Calu3 (cell line): ENCODE results near the gene SYNE1. TPM values are rescaled to one million over a fixed set of nuclear protein-coding genes. Genes with fewer than 3 reads are reported as not detected.
A peak's percentile ranks its signal among the peaks of the same experiment; 100 is the strongest.
"Not testable (repeated sequence)": the region's sequence is repeated elsewhere in the genome, so short reads cannot be mapped to it uniquely, and the experiment has no call there.

Experiments
- BruUV-seq: library from RNA; stranded (reverse); fragments of 400-500 nt; replicated peaks from 2 replicates; lab custom pipeline; 2021; lab: Mats Ljungman, UMichigan
- CTCF ChIA-PET: fragments of 300-600 bp; sonication (Branson Sonifier 250); formaldehyde crosslinking; loops from one replicate; lab custom pipeline; 2022; ENCODE audit warnings: antibody characterized with exemption; lab: Charles Lee
- DNase-seq: peaks from one replicate; pipeline ENCODE4 v3.0.0; 2022
- H3K27ac Mint-ChIP-seq: one replicate; pipeline ENCODE4 v1.8.0; 2022; ENCODE audit warnings: mixed read lengths; ENCODE audit not compliant: unreplicated experiment
- H3K27me3 Mint-ChIP-seq: one replicate; pipeline ENCODE4 v1.8.0; 2022; ENCODE audit warnings: mixed read lengths; ENCODE audit not compliant: unreplicated experiment
- H3K36me3 Mint-ChIP-seq: one replicate; pipeline ENCODE4 v1.8.0; 2022; ENCODE audit warnings: mild to moderate bottlenecking, moderate library complexity, mixed read lengths; ENCODE audit not compliant: insufficient read depth, unreplicated experiment
- H3K4me1 Mint-ChIP-seq: one replicate; pipeline ENCODE4 v1.8.0; 2022; ENCODE audit warnings: mild to moderate bottlenecking, low read depth, mixed read lengths; ENCODE audit not compliant: unreplicated experiment
- H3K4me3 Mint-ChIP-seq: one replicate; pipeline ENCODE4 v1.8.0; 2022; ENCODE audit warnings: mild to moderate bottlenecking, low read depth, moderate library complexity, mixed read lengths; ENCODE audit not compliant: unreplicated experiment
- H3K9me3 Mint-ChIP-seq: one replicate; pipeline ENCODE4 v1.8.0; 2022; ENCODE audit warnings: low read depth, mixed read lengths; ENCODE audit not compliant: unreplicated experiment
- intact Hi-C: fragments of 100-400 bp; cut with micrococcal nuclease; formaldehyde crosslinking; loops from one replicate; pipeline ENCODE4 v1.10.0; 2022; ENCODE audit not compliant: unreplicated experiment
- total RNA-seq: library from RNA; stranded (reverse); gene quantifications from 2 replicates; pipeline ENCODE4 v1.2.3, GENCODE V29; 2022
- TF ChIP-seq, protein P1 (sequence below): fragments of 200-600 bp; IDR thresholded peaks from one replicate; pipeline ENCODE4 v1.8.0; 2022; ENCODE audit warnings: antibody characterized with exemption; ENCODE audit not compliant: unreplicated experiment

SYNE1 gene
- total RNA-seq, 1 experiment from 2014 or later, result 28.1 TPM

DNA sequence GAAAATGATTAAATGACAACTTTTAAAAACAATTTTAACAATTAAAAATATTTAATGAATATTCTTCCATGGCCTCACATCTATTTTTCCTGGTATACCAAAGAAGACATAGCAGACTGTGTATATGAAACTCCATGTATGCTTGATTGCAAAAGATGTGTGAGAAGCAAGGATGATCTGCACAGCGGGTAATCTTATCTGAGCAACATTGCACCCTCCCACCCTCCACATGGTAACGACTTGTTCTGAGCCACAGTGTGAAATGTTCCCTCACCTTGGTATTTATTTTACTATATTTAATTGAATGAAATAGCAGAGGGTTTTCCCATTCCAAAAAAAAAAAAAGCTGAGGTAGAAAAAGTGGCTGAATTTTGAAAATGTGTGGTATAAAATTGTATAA lies 204.4 kb downstream of the SYNE1 start:
- intact Hi-C loops, result no loop called here
- Mint-ChIP-seq H3K27ac (no peak overlapping the region), H3K27me3 (no peaks in the 10 kb centered on the region), H3K9me3 (no peaks in the 10 kb centered on the region), H3K4me3 (no peak overlapping the region), H3K36me3 (no peaks in the 10 kb centered on the region), H3K4me1 (no peaks in the 10 kb centered on the region)
- CTCF ChIA-PET, result interaction anchor here (0.8 kb wide), 1 partner anchor 14 kb away, joined by 3 read pairs; no protein-coding TSS in a partner anchor
- TF ChIP-seq, protein P1, sequence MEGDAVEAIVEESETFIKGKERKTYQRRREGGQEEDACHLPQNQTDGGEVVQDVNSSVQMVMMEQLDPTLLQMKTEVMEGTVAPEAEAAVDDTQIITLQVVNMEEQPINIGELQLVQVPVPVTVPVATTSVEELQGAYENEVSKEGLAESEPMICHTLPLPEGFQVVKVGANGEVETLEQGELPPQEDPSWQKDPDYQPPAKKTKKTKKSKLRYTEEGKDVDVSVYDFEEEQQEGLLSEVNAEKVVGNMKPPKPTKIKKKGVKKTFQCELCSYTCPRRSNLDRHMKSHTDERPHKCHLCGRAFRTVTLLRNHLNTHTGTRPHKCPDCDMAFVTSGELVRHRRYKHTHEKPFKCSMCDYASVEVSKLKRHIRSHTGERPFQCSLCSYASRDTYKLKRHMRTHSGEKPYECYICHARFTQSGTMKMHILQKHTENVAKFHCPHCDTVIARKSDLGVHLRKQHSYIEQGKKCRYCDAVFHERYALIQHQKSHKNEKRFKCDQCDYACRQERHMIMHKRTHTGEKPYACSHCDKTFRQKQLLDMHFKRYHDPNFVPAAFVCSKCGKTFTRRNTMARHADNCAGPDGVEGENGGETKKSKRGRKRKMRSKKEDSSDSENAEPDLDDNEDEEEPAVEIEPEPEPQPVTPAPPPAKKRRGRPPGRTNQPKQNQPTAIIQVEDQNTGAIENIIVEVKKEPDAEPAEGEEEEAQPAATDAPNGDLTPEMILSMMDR, result no peak
- no peak for DNase-seq
- BruUV-seq, result no TSS peak

DNA sequence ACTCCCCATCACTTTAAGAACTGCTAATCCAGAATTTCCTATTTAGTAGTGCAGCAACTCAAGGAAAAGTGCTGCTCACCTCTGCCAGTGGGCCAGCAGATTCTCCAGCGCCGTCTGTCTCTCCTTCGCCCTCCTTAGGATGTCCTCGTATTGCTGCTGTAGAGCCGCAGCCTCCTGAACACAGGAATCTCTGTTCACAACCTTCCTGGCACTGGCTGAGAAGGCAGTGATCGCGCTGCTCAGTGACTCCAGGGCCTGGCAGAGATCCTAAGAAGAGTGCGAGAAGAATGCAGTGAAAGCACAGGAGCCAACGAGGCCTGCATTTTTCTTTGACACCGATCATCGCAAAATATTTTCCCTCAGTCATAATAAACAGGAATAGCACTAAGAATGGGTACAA lies 209.0 kb downstream of the SYNE1 start:
- intact Hi-C loops, result no loop called here
- H3K9me3 Mint-ChIP-seq, result no peaks in the 10 kb centered on the region
- no peak for DNase-seq
- no peaks in the 10 kb centered on the region for H3K27me3 Mint-ChIP-seq
- peaks cover 11% of the 10 kb centered on the region for H3K4me1 Mint-ChIP-seq
- H3K36me3 Mint-ChIP-seq, result no peaks in the 10 kb centered on the region
- CTCF ChIA-PET, result no interaction called here
- TF ChIP-seq, protein P1, result no peak
- no peak overlapping the region for H3K4me3 Mint-ChIP-seq
- H3K27ac Mint-ChIP-seq, result no peak overlapping the region
- no TSS peak for BruUV-seq

DNA sequence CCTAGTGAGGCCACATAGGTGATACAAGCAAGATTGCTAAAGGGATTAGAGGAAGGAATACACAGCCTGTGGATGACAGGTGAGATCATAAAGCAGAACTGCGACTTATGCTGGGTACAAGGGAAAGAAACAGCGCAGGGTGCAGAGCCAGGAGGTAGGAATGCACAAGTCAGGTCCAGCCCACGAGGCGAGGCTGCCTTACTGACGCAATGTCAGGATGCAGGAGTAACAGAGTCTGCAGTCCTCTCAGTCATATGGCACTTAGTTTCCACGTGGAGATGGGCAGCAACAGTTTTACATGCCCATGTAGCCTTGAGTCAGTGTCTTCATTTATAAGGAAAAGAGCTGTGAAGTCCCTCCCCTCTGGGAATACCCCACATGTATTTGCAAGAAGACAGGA lies 210.9 kb downstream of the SYNE1 start:
- DNase-seq, result no peak
- CTCF ChIA-PET, result no interaction called here
- Mint-ChIP-seq H3K36me3 (no peaks in the 10 kb centered on the region), H3K27ac (no peak overlapping the region), H3K4me3 (no peak overlapping the region), H3K27me3 (no peaks in the 10 kb centered on the region), H3K9me3 (no peaks in the 10 kb centered on the region), H3K4me1 (peaks cover 12% of the 10 kb centered on the region)
- TF ChIP-seq, protein P1, result no peak
- intact Hi-C loops, result no loop called here
- BruUV-seq, result no TSS peak

DNA sequence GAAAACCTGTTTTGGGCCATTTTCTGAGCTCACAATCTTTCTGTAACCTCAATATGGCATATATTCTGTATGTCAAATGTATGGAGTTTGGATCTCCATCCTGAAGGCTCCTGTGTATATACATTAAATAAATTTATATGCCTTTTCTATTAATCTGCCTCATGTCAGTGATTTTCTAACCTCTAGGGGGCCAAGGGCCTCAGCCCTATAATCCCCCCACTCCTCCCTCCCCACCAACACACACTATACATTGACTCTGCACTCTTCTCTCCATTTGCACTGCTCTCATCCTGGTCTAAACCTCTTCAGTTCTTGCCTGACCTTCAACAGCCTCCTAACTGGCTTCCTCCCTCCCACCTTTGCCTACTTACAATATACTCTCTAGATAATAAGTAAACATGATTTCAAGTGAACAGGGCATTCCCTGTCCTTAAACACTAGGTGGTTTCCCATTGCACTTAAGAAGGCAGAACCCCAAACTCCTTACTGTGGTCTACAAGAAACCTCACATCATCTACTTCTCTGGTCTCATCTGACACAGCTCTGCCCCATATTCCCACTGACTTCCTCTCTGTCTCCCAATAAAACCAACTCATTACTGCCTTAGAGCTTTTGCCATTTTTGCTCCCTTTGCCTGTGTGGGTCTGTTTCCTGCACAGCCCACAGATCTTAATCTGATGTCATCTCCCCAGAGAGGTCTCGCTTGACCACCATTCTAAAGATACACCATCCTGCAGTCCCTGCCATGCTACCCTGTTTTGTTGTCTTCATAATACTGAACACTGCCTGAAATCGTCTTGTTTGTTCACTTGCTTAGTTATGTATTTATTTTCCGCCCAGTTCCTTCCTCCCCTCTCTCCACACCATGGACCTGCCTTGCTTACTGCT lies 213.7 kb downstream of the SYNE1 start:
- H3K9me3 Mint-ChIP-seq, result no peaks in the 10 kb centered on the region
- H3K4me3 Mint-ChIP-seq, result no peak overlapping the region
- peak overlapping the region; percentile 4 for H3K27ac Mint-ChIP-seq
- no peaks in the 10 kb centered on the region for H3K36me3 Mint-ChIP-seq
- CTCF ChIA-PET, result interaction anchor here (0.6 to 0.7 kb wide), 2 partner anchors 14 to 23 kb away, joined by 3 read pairs; no protein-coding TSS in a partner anchor
- intact Hi-C loops, result no loop called here
- no peaks in the 10 kb centered on the region for H3K27me3 Mint-ChIP-seq
- no peak for DNase-seq
- TF ChIP-seq, protein P1, result no peak
- no TSS peak for BruUV-seq
- H3K4me1 Mint-ChIP-seq, result peaks cover 12% of the 10 kb centered on the region

DNA sequence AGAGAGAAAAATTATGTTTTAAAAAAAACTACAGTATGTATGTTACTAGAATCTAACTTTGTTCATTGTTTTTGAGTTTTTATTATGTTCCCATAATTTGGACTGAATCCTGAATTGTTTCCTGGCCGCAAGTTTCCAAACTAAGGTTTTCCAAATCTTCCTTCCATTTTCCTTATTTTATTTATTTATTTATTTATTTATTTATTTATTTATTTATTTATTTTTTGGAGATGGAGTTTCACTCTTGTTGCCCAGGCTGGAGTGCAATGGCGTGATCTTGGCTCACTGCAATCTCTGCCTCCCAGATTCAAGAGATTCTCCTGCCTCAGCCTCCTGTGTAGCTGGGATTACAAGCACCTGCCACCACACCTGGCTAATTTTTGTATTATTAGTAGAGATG lies 215.7 kb downstream of the SYNE1 start:
- H3K4me3 Mint-ChIP-seq, CTCF ChIA-PET, H3K27me3 Mint-ChIP-seq, intact Hi-C loops, BruUV-seq, H3K36me3 Mint-ChIP-seq, DNase-seq, H3K9me3 Mint-ChIP-seq, H3K27ac Mint-ChIP-seq: not testable (repeated sequence)
- peaks cover 12% of the 10 kb centered on the region for H3K4me1 Mint-ChIP-seq
